Measurements from ENCODE around the gene MRNIP. TPM values are rescaled to one million over a fixed set of nuclear protein-coding genes. Genes with fewer than 3 reads are reported as not detected.
"Not testable (repeated sequence)": the region's sequence is repeated elsewhere in the genome, so short reads cannot be mapped to it uniquely, and the experiment has no call there.

MRNIP gene
- polyA plus RNA-seq, 4 donors, result 29.6 to 36.5 (median 30.9) TPM

GRCh38 chr5:179873588-179874110 is 15.0 kb upstream of the MRNIP start:
- DNase-seq (ENCODE audit: low read depth in 4 of 4, low spot score in 3 of 4), result no peak

GRCh38 chr5:179872828-179873575 is 14.4 kb upstream of the MRNIP start:
- no peak for DNase-seq (ENCODE audit: low read depth in 4 of 4, low spot score in 3 of 4)

GRCh38 chr5:179872055-179872827 is 13.6 kb upstream of the MRNIP start:
- no peak for DNase-seq (ENCODE audit: low read depth in 4 of 4, low spot score in 3 of 4)

- DNase-seq (ENCODE audit: low read depth in 4 of 4, low spot score in 3 of 4), result not testable (repeated sequence)
Measured at GRCh38 chr5:179871533-179871932, 12.9 kb upstream of the MRNIP start.

GRCh38 chr5:179870952-179871351 is 12.3 kb upstream of the MRNIP start:
- DNase-seq (ENCODE audit: low read depth in 4 of 4, low spot score in 3 of 4), result no peak

- peak in 3 of 4 donors; percentile 6 to 16 (median 7) for DNase-seq (ENCODE audit: low read depth in 4 of 4, low spot score in 3 of 4)
Measured at GRCh38 chr5:179870403-179870903, 11.8 kb upstream of the MRNIP start.

- no peak for DNase-seq (ENCODE audit: low read depth in 4 of 4, low spot score in 3 of 4)
Measured at GRCh38 chr5:179869641-179870402, 11.2 kb upstream of the MRNIP start.

GRCh38 chr5:179869101-179869500 is 10.5 kb upstream of the MRNIP start:
- DNase-seq (ENCODE audit: low read depth in 4 of 4, low spot score in 3 of 4), result no peak

GRCh38 chr5:179868541-179868940 is 9.9 kb upstream of the MRNIP start:
- no peak for DNase-seq (ENCODE audit: low read depth in 4 of 4, low spot score in 3 of 4)

- no peak for DNase-seq (ENCODE audit: low read depth in 4 of 4, low spot score in 3 of 4)
Measured at GRCh38 chr5:179867476-179867875, 8.9 kb upstream of the MRNIP start.

- DNase-seq (ENCODE audit: low read depth in 4 of 4, low spot score in 3 of 4), result no peak
Measured at GRCh38 chr5:179867079-179867465, 8.5 kb upstream of the MRNIP start.

GRCh38 chr5:179866241-179867078 is 7.8 kb upstream of the MRNIP start:
- DNase-seq (ENCODE audit: low read depth in 4 of 4, low spot score in 3 of 4), result no peak

- no peak for DNase-seq (ENCODE audit: low read depth in 4 of 4, low spot score in 3 of 4)
Measured at GRCh38 chr5:179865491-179866240, 7.0 kb upstream of the MRNIP start.

- DNase-seq (ENCODE audit: low read depth in 4 of 4, low spot score in 3 of 4), result no peak
Measured at GRCh38 chr5:179864686-179865085, 6.1 kb upstream of the MRNIP start.

GRCh38 chr5:179863449-179864085 is 5.0 kb upstream of the MRNIP start:
- DNase-seq (ENCODE audit: low read depth in 4 of 4, low spot score in 3 of 4), result no peak

- no peak for DNase-seq (ENCODE audit: low read depth in 4 of 4, low spot score in 3 of 4)
Measured at GRCh38 chr5:179862891-179863290, 4.3 kb upstream of the MRNIP start.

- no peak for DNase-seq (ENCODE audit: low read depth in 4 of 4, low spot score in 3 of 4)
Measured at GRCh38 chr5:179862296-179862695, 3.7 kb upstream of the MRNIP start.

- no peak for DNase-seq (ENCODE audit: low read depth in 4 of 4, low spot score in 3 of 4)
Measured at GRCh38 chr5:179860301-179860700, 1.7 kb upstream of the MRNIP start.

- peak in 3 of 4 donors; percentile 19 to 23 (median 23) for DNase-seq (ENCODE audit: low read depth in 4 of 4, low spot score in 3 of 4)
Measured at GRCh38 chr5:179858241-179858585, 404 bp downstream of the MRNIP start.
